ENCODE results near the gene AMPD2.
A peak's percentile ranks its signal among the peaks of the same experiment; 100 is the strongest.
"Not testable (repeated sequence)": the region's sequence is repeated elsewhere in the genome, so short reads cannot be mapped to it uniquely, and the experiment has no call there.

The AMPD2 gene

DNA sequence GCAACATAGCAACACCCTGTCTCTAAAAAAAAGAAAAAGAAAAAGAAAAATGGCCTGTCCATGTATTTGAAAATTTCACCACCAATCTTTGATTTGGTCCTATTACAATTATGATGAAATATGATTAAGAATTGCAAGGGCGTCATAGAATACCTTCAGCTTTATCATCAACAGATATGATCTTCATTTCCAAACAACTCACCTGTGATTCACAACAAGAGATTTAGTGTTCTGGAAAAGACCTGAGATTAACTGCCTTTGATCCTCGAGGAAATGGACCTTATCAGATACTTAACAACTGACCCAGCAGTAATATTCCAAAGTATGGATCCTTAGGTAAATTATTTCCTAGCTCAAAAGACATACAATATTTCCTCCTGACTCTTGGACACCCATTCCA is 32.8 kb downstream of the AMPD2 start:
- DNase-seq (ENCODE audit: low spot score), result no peak

- DNase-seq (ENCODE audit: low spot score), result no peak
These were observed 33.7 kb downstream of the AMPD2 start for GRCh38 chr1:109653306-109653705.

DNA sequence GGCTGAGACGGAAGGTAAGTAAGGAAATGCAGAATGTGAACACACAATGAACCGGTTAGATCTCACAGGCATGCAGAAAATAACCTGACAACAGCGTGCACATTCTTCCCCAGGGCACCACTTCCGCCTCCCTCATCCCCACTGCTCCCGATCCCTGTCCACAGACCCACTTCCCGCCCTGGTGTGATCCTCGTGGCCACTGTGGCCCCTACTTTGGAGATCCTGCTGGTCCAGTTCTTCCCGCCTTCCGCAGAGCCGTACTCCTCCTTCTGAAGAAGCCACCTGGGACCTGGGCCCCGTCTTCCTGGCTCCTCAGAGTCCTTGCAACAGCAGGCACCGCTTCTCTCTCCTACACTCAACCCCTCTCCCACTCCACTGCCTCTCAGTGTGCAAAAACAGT is 34.9 kb downstream of the AMPD2 start:
- DNase-seq (ENCODE audit: low spot score), result no peak

- peak; percentile 51 for DNase-seq (ENCODE audit: low spot score)
These were observed 36.2 kb downstream of the AMPD2 start, which contains the start of gene GSTM4 for GRCh38 chr1:109655615-109656519. Gene GSTM4, plus strand, starts transcription at chr1:109656099. Its CDS starts 291 bp downstream, at chr1:109656390.

DNA sequence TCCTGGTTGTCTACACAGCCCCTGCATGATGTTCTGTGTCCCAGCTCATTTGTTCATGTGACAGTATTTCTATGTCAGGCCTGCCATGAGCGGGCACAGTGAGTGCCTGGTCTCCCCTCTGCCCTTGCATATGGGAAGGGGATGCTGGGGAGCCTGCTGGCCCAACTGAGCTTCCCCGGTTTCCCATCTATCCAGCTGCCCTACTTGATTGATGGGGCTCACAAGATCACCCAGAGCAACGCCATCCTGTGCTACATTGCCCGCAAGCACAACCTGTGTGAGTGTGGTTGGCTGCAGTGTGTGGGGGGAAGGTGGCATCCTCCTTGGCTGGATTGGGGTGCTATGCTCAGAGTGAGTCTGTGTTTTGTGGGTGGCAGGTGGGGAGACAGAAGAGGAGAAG is 37.8 kb downstream of the AMPD2 start:
- no peak for DNase-seq (ENCODE audit: low spot score)

DNA sequence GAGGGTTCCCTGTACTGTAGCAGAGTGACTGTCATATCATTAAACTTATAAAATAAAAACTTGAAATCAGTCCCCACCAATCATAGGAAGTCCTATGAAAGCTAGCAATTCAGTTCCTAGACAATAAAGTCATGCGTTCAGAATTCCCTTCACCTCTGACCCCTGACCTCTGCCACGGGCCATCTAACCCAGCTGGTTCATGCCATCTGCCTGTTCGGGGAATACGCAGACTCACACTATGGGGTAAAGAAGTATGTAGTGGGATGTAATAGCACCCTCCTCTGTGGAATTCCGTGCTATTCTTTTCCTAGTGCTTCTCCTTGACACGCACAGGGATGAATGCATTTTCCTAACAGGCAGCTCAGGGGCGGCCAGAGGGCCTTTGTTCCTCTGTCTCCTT is 38.3 kb downstream of the AMPD2 start:
- no peak for DNase-seq (ENCODE audit: low spot score)

DNA sequence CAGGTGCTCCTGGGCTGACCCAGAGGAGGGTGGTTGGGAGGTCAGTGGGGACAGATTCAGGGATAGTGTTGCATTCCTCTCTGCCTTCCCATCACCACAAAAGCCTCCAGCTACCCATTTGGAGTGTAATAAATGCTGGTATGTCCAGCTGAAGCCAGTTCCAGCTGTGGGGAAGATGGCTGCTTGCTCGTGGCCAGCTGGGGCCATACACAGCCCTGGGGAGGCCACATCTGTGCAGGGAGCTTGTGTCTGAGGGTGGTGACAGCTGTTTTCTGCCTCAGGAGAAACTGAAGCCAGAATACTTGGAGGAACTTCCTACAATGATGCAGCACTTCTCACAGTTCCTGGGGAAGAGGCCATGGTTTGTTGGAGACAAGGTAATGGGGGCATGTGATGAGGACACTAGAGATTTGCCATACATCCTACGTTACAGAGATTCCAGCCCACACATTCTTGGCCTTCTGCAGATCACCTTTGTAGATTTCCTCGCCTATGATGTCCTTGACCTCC is 39.0 kb downstream of the AMPD2 start:
- DNase-seq (ENCODE audit: low spot score), result no peak

- DNase-seq (ENCODE audit: low spot score), result no peak
These were observed 39.5 kb downstream of the AMPD2 start for GRCh38 chr1:109659145-109659544.

DNA sequence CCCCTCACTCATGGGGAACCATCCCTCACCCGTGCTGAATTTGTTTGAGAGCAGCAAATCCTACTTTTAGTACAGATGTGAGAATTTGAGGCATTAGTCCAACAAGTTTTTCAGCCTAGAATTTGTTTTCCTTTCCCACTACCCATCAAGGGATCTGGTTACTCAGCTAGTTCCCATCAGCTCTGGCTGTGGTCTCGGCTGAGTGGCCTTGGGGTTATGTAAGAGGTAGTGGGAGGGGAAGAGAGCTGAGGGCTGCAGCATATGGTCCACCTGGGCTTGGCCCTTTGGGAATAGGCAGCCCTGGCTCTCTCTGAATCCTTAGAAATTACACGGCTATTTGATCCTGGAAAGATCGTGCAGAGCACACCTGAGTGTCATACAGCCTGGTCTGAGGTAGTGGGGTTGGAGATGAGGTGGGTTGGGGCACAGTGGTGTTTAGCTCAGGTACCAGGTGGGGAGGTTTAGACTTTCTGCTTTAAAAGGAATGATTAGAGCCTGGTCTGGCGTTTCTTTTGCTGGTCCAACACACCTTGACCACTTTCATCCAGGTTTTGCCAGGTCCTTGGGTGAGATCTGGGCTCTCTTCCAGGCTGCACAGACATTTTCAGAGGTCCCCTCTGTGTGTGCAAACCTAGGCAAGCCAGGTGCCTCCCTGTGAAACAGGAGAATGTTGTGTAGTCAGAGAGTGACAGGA is 40.5 kb downstream of the AMPD2 start:
- no peak for DNase-seq (ENCODE audit: low spot score)

GRCh38 chr1:109660691-109661026 is 41.0 kb downstream of the AMPD2 start:
- DNase-seq (ENCODE audit: low spot score), result not testable (repeated sequence)

- no peak for DNase-seq (ENCODE audit: low spot score)
These were observed 41.8 kb downstream of the AMPD2 start for GRCh38 chr1:109661391-109661790.

- DNase-seq (ENCODE audit: low spot score), result no peak
These were observed 45.0 kb downstream of the AMPD2 start for GRCh38 chr1:109664671-109665070.

GRCh38 chr1:109667452-109668122 is 48.0 kb downstream of the AMPD2 start, which contains the start of gene GSTM2:
Gene GSTM2, plus strand, starts transcription at chr1:109668057. Its CDS starts 59 bp downstream, at chr1:109668116.
- DNase-seq (ENCODE audit: low spot score), result peak; percentile 64

GRCh38 chr1:109668123-109668775 is 48.6 kb downstream of the AMPD2 start:
- no peak for DNase-seq (ENCODE audit: low spot score)

DNA sequence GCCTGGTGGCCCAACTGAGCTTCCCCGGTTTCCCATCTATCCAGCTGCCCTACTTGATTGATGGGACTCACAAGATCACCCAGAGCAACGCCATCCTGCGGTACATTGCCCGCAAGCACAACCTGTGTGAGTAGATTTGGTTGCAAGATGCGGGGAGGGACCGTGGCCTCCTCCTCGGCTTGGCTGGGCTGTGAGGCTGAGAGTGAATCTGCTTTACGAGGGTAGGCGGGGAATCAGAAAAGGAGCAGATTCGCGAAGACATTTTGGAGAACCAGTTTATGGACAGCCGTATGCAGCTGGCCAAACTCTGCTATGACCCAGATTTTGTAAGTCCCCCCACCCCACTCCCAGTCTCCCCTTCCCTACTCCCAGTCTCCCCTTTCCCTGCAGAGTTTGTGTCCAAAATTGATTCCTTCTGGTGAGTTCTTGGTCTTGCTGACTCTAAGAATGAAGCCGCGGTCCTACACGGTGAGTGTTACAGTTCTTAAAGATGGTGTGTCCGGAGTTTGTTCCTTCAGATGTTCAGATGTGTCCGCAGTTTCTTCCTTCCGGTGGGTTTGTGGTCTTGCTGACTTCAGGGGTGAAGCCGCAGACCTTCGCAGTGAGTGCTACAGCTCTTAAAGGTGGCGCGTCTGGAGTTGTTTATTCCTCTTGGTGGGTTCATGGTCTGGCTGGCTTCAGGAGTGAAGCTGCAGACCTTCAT is 49.8 kb downstream of the AMPD2 start:
- DNase-seq (ENCODE audit: low spot score), result no peak

DNA sequence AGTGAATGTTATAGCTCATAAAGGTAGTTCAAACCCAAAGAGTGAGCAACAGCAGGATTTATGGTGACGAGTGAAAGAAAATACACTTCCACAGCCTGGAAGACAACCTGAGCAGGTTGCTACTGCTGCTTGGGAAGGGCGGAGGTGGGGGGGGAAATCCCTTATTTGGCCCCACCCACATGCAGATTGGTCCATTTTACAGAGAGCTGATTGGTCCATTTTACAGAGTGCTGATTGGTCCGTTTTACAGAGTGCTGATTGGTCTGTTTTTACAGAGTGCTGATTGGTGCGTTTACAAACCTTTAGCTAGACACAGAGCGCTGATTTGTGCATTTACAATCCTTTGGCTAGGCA is 50.3 kb downstream of the AMPD2 start:
- not testable (repeated sequence) for DNase-seq (ENCODE audit: low spot score)

DNA sequence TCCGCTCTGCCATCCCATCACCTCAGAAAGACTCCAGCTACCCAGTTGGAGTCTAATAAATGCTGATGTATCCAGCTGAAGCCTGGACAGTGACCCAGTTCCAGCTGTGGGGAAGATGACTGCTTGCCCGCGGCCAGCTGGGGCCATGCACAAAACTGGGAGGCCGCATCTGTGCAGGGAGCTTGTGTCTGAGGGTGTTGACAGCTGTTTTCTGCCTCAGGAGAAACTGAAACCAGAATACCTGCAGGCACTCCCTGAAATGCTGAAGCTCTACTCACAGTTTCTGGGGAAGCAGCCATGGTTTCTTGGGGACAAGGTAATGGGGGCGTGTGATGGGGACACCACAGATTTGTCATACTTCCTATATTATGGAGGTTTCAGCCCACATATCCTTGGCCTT is 51.4 kb downstream of the AMPD2 start:
- no peak for DNase-seq (ENCODE audit: low spot score)

DNA sequence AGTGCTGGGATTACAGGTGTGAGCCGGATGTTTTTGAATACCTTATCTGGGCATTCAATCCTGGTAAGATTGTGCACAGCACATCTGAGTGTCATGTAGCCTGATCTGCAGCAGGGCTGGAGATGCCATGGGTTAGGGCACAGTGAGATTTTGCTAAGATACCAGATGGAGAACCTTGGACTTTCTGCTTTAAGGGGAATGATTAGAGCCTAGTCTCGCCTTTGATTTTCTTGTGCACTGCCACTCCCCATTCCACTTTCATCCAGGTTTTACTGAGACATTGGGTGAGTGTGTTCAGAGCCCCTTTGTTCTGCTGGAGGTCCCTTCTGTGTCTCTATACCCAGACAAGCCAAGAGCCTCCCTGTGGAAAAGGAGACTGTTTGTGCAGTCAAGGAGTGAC is 54.2 kb downstream of the AMPD2 start:
- DNase-seq (ENCODE audit: low spot score), result not testable (repeated sequence)

GRCh38 chr1:109676683-109677381 is 57.2 kb downstream of the AMPD2 start:
- not testable (repeated sequence) for DNase-seq (ENCODE audit: low spot score)

GRCh38 chr1:109677459-109677858 is 57.8 kb downstream of the AMPD2 start:
- no peak for DNase-seq (ENCODE audit: low spot score)

DNA sequence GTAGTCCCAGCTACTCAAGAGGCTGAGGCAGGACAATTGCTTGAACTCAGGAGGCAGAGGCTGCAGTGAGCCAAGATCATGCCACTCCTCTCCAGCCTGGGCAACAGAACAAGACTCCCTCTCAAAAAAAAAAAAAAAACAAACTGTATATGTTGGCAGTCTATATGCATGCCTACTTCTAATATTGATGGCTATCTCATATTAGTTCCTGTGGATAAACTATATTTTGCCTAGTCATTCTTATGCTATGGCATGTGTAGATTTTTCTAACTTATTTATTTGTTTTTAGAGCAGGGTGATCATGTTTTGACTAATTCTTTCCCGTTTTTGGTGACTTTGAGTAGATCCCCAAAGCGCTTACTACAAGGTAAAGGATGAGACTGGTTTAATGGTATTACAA is 59.0 kb downstream of the AMPD2 start:
- DNase-seq (ENCODE audit: low spot score), result not testable (repeated sequence)

All from CD4-positive, alpha-beta T cell treated with Interleukin-2 at 100 ng/mL for 4 hours (primary cell).